Nephron (organoid): Measurements from ENCODE around the gene PTPRD.
A peak's percentile ranks its signal among the peaks of the same experiment; 100 is the strongest.

Experiments used
- H3K27ac Mint-ChIP-seq, 3 experiments: 2 replicates each; pipeline ENCODE4 v1.8.0; 2020; ENCODE audit warnings: mixed read lengths in 3 of 3, mild to moderate bottlenecking in 2 of 3, moderate library complexity in 1 of 3
- H3K27me3 Mint-ChIP-seq: 2 replicates; pipeline ENCODE4 v1.8.0; 2021; ENCODE audit warnings: low read depth, mild to moderate bottlenecking, moderate library complexity, mixed read lengths
- H3K36me3 Mint-ChIP-seq: 2 replicates; pipeline ENCODE4 v1.8.0; 2020; ENCODE audit warnings: low read depth, mixed read lengths
- H3K4me1 Mint-ChIP-seq: 2 replicates; pipeline ENCODE4 v1.8.0; 2020; ENCODE audit warnings: mixed read lengths
- H3K4me3 Mint-ChIP-seq, 3 experiments: 2 replicates each; pipeline ENCODE4 v1.8.0; 2020; ENCODE audit warnings: mild to moderate bottlenecking in 3 of 3, mixed read lengths in 3 of 3, moderate library complexity in 2 of 3
- H3K9me3 Mint-ChIP-seq: 2 replicates; pipeline ENCODE4 v1.8.0; 2020; ENCODE audit warnings: mixed read lengths
- CTCF ChIP-seq, 3 experiments: fragments of 200-600 bp; sonication (generic); IDR thresholded peaks; one replicate each; pipeline ENCODE4 v1.5.0; 2021; ENCODE audit warnings: antibody characterized with exemption in 3 of 3; ENCODE audit not compliant: unreplicated experiment in 3 of 3

PTPRD gene

GRCh38 chr9:9751996-9752395, 860.8 kb downstream of the PTPRD start:
- Mint-ChIP-seq H3K27ac (peak overlapping the region in 1 of 3 experiments; percentile 61), H3K4me1 (peaks cover 19% of the 10 kb centered on the region), H3K27me3 (no peaks in the 10 kb centered on the region), H3K9me3 (no peaks in the 10 kb centered on the region), H3K36me3 (no peaks in the 10 kb centered on the region), H3K4me3 (no peak overlapping the region)
- no peak for TF ChIP-seq CTCF (IDR thresholded peaks at IDR 0.05; ENCODE audit: unreplicated experiment in 3 of 3)

GRCh38 chr9:9750719-9751118, 862.1 kb downstream of the PTPRD start:
- peak overlapping the region in 1 of 3 experiments; percentile 64 for H3K27ac Mint-ChIP-seq
- no peak overlapping the region for H3K4me3 Mint-ChIP-seq
- no peak for TF ChIP-seq CTCF (IDR thresholded peaks at IDR 0.05; ENCODE audit: unreplicated experiment in 3 of 3)
- H3K9me3 Mint-ChIP-seq = no peaks in the 10 kb centered on the region
- no peaks in the 10 kb centered on the region for H3K36me3 Mint-ChIP-seq
- no peaks in the 10 kb centered on the region for H3K27me3 Mint-ChIP-seq
- H3K4me1 Mint-ChIP-seq = peaks cover 19% of the 10 kb centered on the region

- no peak overlapping the region for H3K4me3 Mint-ChIP-seq
- TF ChIP-seq CTCF (IDR thresholded peaks at IDR 0.05; ENCODE audit: unreplicated experiment in 3 of 3) = no peak
- H3K9me3 Mint-ChIP-seq = no peaks in the 10 kb centered on the region
- H3K27me3 Mint-ChIP-seq = no peaks in the 10 kb centered on the region
- H3K36me3 Mint-ChIP-seq = no peaks in the 10 kb centered on the region
- H3K27ac Mint-ChIP-seq = peak overlapping the region in 1 of 3 experiments; percentile 30
- H3K4me1 Mint-ChIP-seq = peaks cover 19% of the 10 kb centered on the region
Measured at GRCh38 chr9:9749591-9749990, 863.2 kb downstream of the PTPRD start.

- no peak overlapping the region for H3K27ac Mint-ChIP-seq
- H3K27me3 Mint-ChIP-seq = no peaks in the 10 kb centered on the region
- no peak overlapping the region for H3K4me3 Mint-ChIP-seq
- no peaks in the 10 kb centered on the region for H3K9me3 Mint-ChIP-seq
- H3K36me3 Mint-ChIP-seq = no peaks in the 10 kb centered on the region
- H3K4me1 Mint-ChIP-seq = peaks cover 19% of the 10 kb centered on the region
- no peak for TF ChIP-seq CTCF (IDR thresholded peaks at IDR 0.05; ENCODE audit: unreplicated experiment in 3 of 3)
Measured at GRCh38 chr9:9747787-9748186, 865.0 kb downstream of the PTPRD start.

GRCh38 chr9:9746826-9747225, 866.0 kb downstream of the PTPRD start:
- Mint-ChIP-seq H3K4me3 (no peak overlapping the region), H3K9me3 (no peaks in the 10 kb centered on the region), H3K27me3 (no peaks in the 10 kb centered on the region), H3K4me1 (peaks cover 14% of the 10 kb centered on the region), H3K27ac (peak overlapping the region in 1 of 3 experiments; percentile 82), H3K36me3 (no peaks in the 10 kb centered on the region)
- TF ChIP-seq CTCF (IDR thresholded peaks at IDR 0.05; ENCODE audit: unreplicated experiment in 3 of 3) = no peak

GRCh38 chr9:9743822-9744221, 869.0 kb downstream of the PTPRD start:
- peaks cover 1% of the 10 kb centered on the region for H3K4me1 Mint-ChIP-seq
- TF ChIP-seq CTCF (IDR thresholded peaks at IDR 0.05; ENCODE audit: unreplicated experiment in 3 of 3) = no peak
- no peak overlapping the region for H3K4me3 Mint-ChIP-seq
- no peak overlapping the region for H3K27ac Mint-ChIP-seq
- H3K27me3 Mint-ChIP-seq = no peaks in the 10 kb centered on the region
- H3K9me3 Mint-ChIP-seq = no peaks in the 10 kb centered on the region
- no peaks in the 10 kb centered on the region for H3K36me3 Mint-ChIP-seq
